Measurements from ENCODE around the gene CACNB4.

CACNB4 gene

DNA sequence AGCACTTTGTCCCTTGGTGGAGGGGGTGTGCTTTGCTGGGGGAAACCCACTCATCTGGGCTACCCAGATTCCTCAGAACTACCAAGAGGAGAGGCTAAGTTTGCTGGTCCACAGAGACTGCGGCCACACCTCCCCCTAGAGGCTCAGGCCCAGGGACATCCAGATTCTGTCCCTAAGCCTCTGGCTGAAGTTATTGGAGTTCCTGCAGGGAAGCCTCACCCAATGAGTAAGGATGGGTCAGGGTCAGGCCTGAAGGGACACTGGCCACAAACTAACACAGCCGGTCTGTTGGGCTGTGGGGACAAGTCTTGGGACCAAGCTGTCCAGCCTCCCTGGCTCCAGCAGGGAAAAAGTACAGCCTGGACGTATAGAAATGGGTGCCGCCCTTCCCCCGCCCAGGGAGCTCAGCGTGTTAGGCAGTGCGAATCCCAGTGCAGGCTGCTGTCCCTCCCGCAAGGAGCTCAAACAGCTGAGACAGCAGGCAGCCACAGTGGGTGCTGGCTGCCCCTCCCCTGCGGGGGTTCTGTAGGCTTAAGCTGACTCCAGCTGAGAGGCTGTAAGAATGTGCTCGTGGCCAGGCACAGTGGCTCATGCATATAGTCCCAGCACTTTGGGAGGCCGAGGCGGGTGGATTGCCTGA is 183.7 kb downstream of the CACNB4 start:
- in situ Hi-C loops (cut with HindIII; ENCODE audit: low sequenced_read_pairs) = no loop called here
- DNase-seq (ENCODE audit: low read depth) = no peak
- TF ChIP-seq, protein P1, sequence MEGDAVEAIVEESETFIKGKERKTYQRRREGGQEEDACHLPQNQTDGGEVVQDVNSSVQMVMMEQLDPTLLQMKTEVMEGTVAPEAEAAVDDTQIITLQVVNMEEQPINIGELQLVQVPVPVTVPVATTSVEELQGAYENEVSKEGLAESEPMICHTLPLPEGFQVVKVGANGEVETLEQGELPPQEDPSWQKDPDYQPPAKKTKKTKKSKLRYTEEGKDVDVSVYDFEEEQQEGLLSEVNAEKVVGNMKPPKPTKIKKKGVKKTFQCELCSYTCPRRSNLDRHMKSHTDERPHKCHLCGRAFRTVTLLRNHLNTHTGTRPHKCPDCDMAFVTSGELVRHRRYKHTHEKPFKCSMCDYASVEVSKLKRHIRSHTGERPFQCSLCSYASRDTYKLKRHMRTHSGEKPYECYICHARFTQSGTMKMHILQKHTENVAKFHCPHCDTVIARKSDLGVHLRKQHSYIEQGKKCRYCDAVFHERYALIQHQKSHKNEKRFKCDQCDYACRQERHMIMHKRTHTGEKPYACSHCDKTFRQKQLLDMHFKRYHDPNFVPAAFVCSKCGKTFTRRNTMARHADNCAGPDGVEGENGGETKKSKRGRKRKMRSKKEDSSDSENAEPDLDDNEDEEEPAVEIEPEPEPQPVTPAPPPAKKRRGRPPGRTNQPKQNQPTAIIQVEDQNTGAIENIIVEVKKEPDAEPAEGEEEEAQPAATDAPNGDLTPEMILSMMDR (IDR thresholded peaks at IDR 0.05; ENCODE audit: low read depth, low read length, missing control alignments) = no peak
- H3K4me3 ChIP-seq (ENCODE audit: low read depth, low read length) = no peak overlapping the region

DNA sequence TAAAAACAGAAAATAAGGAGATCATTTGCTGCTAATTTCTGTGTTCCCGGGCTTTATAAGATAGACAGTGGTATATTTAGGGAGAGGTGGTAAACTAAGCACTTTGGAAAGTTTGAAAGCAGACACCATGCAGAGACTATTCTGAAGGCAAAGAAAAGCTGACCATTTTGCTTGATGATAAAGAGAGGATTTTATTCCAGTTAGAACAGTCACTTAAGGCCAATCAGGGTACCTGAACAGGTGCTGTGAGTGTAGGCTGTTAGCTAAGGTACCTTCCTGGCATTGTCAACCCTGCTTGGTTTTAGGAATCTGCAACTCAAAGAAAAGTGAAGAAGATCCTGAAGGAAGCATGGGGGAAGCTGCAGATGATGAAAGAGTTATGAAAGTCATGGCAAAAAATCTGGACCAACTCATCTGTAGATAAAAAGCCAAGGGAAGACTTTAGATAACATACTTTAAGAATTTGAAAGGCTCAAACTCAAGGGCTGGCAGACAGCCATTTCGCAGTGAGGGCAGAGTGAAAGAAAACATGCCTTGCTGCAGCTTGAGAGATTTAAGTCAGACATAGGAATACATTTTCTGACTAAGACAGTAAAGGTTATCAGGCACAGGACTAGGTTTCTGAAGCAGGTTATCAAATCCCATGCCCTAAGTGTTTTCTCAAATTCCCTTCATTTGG is 190.5 kb downstream of the CACNB4 start:
- in situ Hi-C loops (cut with HindIII; ENCODE audit: low sequenced_read_pairs) = no loop called here
- H3K4me3 ChIP-seq (ENCODE audit: low read depth, low read length) = no peak overlapping the region
- no peak for DNase-seq (ENCODE audit: low read depth)
- TF ChIP-seq, protein P1 (IDR thresholded peaks at IDR 0.05; ENCODE audit: low read depth, low read length, missing control alignments) = no peak

DNA sequence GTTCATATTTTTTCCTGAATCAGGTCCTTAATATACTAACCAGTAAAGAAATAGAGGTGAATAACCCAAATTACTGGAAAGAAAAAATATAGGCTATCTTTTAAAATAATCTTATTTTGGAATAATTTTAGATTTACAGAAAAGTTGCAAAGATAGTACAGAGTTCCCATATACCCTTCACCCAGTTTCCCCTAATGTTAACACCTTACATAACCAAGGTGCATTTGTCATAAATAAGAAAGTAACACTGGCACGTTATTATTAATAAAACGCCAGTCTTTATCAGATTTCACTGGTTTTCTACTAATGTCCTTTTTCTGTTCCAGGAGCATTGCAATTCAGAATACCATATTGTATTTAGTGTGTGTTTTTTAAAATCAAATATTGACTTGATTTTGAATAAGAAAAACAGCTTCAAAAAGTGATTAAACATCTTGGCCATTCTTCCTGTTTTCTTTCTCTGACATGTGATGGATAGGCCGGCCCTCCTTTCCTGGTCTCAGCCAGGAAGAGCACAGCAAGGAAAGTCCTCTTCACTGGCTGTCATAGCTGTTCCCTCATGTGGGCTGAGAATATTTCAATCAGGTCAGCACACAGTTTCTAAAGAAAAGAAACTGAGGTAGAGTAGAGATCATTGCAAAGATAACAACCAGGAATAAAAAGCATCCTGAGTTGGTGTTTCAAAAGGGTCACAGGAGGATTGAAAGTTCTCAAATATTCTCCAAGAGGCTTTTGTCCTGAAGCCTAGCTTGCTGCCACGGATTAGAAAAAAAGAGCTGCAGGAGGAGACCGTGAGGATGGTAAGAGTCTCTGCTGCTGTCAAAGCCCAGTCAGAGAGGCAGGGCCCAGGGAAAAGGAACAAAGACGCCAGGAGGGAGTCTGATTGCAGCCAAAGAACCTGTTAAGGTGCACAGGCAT is 191.3 kb downstream of the CACNB4 start:
- TF ChIP-seq, protein P1 (IDR thresholded peaks at IDR 0.05; ENCODE audit: low read depth, low read length, missing control alignments) = no peak
- no peak overlapping the region for H3K4me3 ChIP-seq (ENCODE audit: low read depth, low read length)
- DNase-seq (ENCODE audit: low read depth) = no peak
- in situ Hi-C loops (cut with HindIII; ENCODE audit: low sequenced_read_pairs) = no loop called here

DNA sequence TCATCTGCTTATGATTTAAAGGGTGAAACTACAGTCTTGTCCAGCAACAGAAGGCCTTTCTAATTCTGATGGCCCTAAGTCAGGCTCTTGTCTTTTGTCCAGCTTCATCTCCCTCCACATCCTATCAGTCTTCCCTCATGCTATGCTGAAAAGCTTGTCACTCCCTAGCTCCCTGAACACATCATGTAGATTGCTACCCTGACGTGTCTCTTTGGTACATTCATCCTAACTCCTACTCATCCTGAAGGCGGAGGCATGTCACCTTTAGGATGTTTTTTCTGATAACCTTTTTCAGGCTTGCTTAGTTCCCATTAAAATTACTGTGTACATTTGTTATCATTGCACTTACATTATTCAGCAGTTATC is 192.2 kb downstream of the CACNB4 start:
- no peak for DNase-seq (ENCODE audit: low read depth)
- no peak overlapping the region for H3K4me3 ChIP-seq (ENCODE audit: low read depth, low read length)
- TF ChIP-seq, protein P1 (IDR thresholded peaks at IDR 0.05; ENCODE audit: low read depth, low read length, missing control alignments) = no peak
- in situ Hi-C loops (cut with HindIII; ENCODE audit: low sequenced_read_pairs) = no loop called here

DNA sequence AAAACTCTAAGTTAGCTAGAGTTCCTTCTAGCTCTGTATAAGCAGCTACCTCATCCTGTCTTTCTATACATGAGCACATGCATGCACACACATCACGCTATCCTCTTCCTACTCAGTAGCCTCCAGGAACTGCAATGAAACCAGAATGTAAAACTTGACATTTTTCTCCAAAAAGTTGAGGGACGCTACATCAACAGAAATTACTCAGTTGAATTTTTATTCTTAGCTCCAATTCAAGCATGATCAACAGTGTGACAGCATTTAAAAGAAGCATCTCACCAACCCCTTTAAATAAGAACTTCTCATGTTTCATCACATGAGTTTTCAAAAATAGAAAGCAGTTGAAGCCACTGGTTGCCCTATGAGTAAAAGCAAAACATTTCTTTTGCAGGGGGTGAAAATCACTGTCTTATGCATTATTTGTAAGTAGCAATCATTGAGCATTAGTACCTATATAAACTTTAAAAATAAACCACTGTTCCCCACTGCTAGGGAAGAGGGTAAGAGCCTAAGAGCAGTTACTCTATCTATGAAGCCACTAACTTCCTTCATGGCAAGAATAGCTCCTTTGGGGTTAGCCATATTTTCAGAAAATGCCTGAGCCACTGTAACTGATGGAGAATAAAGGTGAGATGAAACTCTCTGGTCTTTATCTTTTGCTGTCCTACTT is 192.7 kb downstream of the CACNB4 start:
- no peak for DNase-seq (ENCODE audit: low read depth)
- TF ChIP-seq, protein P1 (IDR thresholded peaks at IDR 0.05; ENCODE audit: low read depth, low read length, missing control alignments) = no peak
- H3K4me3 ChIP-seq (ENCODE audit: low read depth, low read length) = no peak overlapping the region
- in situ Hi-C loops (cut with HindIII; ENCODE audit: low sequenced_read_pairs) = no loop called here

DNA sequence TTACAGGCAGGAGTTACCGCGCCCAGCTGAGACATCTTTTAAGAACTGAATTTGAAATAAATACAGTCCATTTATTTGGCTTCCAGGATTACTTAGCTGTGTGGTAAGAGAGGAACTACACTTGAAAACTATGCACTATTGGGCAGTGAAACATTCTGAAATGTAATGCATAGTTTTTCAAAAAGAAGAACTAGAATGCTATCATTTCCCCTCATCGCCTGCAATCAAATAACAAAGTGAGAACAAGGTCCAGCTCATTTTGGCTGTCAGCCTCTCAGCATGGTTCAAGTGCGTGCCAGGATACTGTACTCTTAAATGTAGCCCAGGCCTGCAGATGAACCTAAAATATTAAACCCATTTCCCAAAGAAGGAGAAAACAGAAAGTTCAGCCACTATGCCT is 194.0 kb downstream of the CACNB4 start:
- TF ChIP-seq, protein P1 (IDR thresholded peaks at IDR 0.05; ENCODE audit: low read depth, low read length, missing control alignments) = no peak
- no peak for DNase-seq (ENCODE audit: low read depth)
- no peak overlapping the region for H3K4me3 ChIP-seq (ENCODE audit: low read depth, low read length)
- in situ Hi-C loops (cut with HindIII; ENCODE audit: low sequenced_read_pairs) = no loop called here
